Measurements from ENCODE around the gene GAPDH.
A peak's percentile ranks its signal among the peaks of the same experiment; 100 is the strongest.
"Not testable (repeated sequence)": the region's sequence is repeated elsewhere in the genome, so short reads cannot be mapped to it uniquely, and the experiment has no call there.

The GAPDH gene

DNA sequence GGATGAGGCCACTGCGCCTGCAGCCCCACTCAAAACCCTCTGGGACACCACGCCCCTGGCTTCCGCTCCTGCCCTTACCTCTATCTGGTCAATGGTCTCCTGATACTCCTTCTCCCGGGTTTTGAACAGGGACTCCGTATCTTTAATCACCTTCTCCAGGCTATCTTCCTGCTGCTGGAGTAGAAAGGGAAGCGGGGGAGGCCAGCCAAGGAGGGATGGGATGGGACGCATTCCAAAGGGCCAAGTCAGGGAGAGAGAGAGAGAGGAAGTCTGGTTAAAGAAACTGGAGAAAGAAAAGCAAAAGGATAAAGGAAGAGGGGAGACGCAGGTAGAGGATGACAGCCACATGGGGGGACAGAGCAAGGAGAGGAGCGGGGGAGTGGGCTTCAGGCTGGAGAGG is 13.7 kb downstream of the GAPDH start:
- no peak for DNase-seq

DNA sequence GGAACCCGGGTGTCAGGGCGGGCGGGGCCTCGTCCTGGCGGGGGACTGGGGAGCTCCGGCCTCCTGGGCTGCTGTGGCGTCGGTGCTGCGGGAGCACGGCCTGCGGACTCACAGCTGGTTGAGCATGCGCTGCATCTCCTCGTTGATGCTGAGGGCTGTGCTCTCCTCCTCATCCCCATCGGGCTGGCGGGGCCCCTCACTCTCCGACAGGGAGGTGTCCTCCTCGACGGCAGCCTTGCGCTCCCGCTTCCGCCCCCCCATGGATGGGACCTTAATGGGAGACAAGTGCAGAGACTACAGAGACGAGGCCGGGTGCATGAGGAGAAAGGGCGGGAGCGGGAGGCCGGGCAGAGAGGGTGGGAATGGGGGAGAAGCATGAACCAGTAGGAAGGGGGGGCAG is 14.2 kb downstream of the GAPDH start:
- no peak for DNase-seq

- DNase-seq: no peak
These were observed 14.8 kb downstream of the GAPDH start for GRCh38 chr12:6548966-6549683.

GRCh38 chr12:6549684-6550151 is 15.4 kb downstream of the GAPDH start:
- no peak for DNase-seq

DNA sequence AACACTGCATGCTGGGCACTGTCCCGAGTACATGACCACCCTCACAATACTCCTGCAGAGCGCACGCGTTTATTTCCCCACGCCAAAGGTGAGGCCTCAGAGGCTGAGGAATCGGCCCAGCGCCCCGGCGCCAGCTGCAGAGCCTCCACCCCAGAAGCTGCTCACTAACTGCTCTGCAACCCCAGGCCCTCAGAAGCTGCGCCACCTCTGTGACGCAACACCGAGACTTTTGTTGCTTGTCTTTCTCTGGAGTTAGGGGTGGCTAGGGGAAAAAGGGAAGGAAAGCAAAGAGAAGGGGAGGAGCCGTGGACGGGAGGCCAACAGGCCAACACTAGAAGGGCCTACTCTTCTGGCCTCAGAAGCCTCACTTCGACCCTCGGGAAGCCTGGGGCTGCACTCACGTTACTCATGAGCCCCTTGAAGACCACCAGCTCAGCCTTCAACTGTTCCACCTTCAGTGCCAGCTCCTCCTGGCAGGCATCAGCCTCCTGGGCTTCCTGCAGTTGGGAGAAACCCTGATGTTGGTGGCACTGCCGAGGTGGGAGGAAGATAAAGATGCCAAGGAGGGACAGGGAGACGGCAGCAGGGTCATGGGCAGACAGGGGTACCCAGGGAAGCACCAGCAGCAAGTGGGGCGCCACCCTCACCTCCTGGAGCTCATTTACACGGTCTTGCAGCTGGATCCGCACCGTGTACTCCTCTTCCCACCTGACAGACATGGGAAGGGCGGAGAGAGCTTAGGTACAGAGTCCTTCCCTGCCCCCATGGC is 16.2 kb downstream of the GAPDH start:
- no peak for DNase-seq

DNA sequence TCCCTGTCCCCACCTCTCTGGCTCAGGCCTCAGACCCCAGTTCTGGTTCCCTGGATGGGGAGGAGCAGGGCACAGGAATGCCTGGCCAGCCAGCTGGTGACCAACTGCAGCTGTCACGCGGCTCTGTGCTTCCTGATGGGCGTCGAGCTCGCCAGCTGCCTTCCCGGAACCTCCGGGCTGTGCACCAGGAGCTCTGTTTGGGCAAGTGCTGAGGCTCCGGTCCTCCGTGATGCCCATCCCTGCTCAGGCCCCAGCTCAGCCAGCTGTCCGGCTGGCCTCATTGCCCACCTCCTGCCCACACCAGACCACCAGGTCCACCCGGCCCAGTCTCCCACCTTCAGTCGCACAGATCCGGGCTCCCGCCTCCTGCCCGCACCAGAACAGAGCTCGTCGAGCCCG is 16.7 kb downstream of the GAPDH start:
- DNase-seq: no peak

DNA sequence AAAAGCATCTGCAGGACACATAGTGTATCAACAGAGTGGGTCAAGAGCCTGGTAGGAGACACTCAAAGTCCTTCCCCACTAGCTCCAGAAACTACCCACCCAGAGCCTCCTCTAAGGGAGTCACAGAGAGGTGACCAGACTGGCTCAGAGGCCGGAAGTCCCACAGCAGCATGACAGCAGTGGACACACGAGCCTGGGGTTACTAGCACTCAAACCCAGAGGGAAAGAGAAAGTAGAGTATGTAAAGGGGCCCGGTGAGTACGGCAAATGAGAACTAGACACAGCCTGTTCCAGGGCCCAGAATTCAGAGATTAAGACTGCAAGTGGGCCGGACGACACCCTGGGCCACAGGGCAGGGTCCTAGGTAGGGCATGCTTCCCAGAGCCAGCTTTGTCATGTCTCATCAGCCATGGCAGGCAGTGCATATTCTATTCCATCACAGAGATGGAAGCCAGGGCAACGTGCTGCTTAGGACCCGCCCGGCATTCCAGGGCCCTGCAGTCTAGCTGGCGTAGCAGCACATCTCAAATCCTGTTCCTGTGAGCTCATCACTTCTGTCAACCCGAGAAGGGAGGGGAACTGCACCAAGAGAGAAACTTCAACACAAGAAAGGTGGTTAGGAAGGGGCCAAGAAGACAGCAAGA is 17.3 kb downstream of the GAPDH start:
- no peak for DNase-seq

DNA sequence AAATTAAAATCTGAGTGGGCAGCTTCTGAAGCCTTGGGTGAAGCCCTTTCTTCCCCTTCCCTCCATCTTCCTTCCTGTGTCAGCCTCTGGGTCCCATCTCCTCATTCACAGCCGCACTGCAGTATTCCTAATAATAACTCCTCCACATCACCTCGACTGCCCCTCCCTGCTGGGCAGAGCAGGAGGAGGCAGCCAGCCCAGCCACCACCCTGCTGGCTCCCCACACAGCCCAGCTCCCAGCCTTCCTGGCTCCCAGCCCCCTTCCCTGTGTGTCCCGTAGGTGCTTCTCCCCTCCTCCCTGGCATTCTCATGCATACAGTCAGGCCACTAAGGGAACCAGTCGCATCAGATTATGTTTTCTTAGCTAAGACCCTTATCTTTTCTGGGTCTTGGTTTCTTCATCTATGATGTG is 17.8 kb downstream of the GAPDH start:
- no peak for DNase-seq

GRCh38 chr12:6553051-6553868 is 18.9 kb downstream of the GAPDH start:
- DNase-seq: no peak

DNA sequence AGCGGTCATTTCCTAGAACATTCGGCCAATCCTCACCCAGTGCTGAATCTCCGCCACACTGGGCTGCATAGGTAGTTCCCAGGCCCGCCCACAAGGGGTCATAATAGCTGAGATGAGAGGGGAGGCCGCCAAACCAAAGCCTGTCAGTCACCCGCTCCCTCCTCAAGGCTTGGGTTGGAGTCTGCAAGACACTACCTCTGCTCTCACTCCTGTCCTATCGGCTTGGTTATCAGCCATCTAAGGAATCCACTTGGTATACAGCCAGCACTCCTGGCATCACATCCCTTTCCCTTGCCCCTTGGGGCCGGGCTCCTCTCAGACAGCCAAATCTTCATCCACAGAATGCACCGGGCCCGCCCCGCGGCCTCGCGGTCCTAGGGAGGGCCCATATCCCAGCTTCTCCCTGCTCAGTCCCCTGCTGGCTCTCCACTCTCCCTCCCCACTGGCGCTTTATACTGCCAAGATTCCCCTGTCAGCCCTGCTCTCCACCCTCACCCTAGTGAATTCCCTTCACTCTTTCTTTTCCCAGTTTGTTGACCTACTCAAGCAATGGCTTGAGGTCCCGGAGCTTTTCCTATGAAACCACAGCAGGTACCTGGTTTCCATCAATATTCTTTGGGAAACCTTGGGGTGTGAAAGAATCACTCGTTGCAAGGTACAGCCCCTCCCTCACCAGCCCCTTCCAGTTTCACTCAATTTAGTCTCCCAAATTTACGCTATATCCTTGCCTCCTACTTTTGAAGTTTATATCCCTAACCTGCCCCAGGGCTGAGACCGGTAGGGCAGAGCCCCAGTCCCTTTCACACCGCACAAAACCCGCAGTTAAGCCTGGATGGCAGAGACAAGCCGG is 20.1 kb downstream of the GAPDH start:
- DNase-seq: peak; percentile 72

- no peak for DNase-seq
These were observed 20.8 kb downstream of the GAPDH start for GRCh38 chr12:6555018-6555691.

- DNase-seq: not testable (repeated sequence)
These were observed 22.1 kb downstream of the GAPDH start for GRCh38 chr12:6556496-6556817.

GRCh38 chr12:6556857-6557256 is 22.5 kb downstream of the GAPDH start:
- DNase-seq: no peak

GRCh38 chr12:6558014-6558760 is 23.9 kb downstream of the GAPDH start:
- DNase-seq: peak; percentile 47

DNA sequence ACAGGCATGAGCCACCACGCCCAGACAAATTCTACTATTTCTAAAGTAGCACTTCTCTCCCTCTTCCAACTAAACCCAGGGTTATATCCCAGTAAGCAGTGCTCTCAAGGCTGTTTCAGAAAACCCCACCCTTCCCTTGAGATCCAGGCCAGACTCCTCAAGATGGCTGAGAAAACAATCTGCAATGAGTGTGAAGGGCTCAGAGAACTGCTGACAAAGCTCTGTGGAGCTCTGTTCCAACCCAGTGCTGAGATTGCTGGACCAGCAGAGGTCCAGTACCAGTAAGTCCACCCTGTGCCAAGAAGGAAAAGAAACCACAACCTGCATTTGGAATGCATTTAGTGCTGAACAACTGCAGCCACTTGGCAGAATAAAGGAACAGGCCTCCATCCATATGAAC is 25.2 kb downstream of the GAPDH start:
- DNase-seq: no peak

DNA sequence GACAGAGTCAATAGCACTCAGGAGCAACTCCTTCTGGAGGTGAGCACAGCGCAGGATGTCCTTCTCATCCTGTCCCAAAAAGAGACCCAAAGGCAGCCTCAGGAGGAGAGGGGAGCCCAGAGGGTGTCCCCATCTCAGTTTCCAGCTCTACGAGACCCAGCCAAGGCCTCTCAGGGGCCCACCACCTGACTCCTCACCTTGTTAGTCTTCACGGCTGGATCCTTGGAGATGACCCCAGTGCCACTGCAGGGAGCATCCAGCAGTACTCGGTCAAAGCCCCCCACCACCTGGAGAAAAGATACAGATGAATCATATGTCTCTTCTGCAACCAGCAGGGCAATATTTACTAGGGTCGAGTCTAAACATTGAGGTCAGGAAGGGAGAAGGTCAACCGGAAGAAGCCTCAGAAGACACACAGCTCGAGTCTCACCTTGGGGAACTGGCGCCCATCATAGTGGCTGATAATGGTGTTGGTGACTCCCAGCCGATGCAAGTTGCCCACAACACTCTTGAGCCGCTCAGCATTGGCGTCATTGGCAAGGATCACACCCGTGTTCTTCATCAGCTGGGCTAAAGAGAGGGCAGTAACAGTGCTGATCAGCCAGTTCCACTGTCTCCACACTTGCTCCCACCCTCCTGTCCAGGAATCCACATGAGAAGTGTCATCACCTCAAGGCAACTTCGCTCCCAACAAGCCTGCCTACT is 26.3 kb downstream of the GAPDH start:
- DNase-seq: no peak

DNA sequence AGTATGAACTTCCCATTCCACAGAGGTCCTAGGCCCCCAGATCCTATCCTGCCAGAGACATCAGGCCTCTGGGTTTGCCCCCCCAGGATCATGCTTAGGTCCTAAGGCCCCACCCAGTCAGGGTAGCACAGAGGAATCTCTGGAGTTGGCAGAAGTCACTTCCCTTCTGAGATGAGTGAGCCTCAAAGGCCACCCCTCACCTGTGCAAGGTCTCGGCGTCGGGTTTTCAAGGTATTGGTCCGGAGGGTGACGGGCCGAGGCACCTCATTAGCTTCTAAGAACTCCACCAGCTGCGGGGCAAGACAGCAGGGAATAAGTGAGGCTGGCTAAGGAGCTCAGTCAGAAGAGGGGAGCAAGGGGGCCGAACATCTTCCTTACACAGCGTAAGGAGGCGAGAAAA is 28.6 kb downstream of the GAPDH start:
- no peak for DNase-seq

DNA sequence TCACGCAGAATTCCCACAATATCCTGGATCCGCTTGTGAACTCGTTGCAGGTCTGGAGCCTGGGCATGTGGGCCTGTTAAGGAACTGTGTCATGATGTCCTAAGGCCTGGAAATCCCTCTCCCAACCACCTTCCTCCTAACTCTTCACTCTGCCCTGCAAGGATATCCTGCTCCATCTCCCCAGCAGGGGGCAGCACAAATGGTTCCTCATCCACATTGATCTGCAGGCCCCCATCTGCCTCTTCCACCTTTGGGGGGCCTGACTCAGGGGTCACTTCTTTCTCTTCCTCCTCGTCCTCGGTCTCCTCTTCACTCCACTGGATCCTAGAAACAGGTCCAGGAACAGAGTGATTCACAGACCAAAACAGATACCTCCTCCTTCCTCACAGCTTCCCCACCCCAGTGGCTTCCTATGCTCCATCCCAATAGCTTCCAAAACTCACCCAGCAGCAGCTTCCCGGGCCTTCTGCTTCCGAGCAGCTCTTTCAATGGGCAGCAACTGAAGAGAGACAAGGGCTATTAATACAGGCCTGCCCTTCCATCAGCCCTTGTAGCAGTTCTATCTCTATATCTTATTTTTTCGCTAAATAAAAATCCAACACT is 29.2 kb downstream of the GAPDH start:
- peak; percentile 53 for DNase-seq

DNA sequence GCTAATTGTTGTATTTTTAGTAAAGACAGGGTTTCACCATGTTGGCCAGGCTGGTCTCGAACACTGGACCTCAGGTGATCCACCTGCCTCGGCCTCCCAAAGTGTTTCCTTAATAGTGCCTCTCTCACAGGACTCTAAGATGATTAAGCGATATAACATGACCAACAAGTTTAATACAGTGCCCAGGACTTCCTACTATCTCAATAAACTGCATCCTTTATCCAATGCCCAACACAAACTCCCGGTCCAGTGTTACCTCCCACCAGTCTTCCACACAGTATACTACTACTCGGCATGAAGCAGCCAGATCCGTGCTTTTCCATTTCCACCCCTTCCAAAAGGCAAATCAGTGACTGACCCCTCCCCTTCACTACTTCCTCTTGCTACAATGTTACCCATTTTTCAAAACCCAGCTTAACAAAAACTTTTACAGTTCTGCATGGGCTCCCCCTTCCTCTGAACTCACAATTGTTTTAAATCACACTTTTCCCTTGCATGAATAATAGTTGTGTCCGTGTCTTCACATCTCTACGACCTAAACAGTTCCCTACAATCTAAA is 32.9 kb downstream of the GAPDH start:
- DNase-seq: no peak
